GM23338 (cell line): ENCODE data around the gene SERPINE2.

Source experiments
- CREB1 ChIP-seq: fragments of 250-450 bp; sonication (Bioruptor Pico); IDR thresholded peaks from 2 replicates; pipeline ENCODE4 v1.5.0; 2020; ENCODE audit warnings: low read depth, mild to moderate bottlenecking, moderate library complexity
- CTCF ChIP-seq, 2 experiments: fragments of 200-600 bp in 1 of 2; sonication (generic) in 1 of 2; conservative IDR thresholded peaks; 2 replicates each; pipeline versions ENCODE4 v1.5.1 to v1.6.1; 2016 to 2017; ENCODE audit warnings: antibody characterized with exemption in 2 of 2, low read depth in 2 of 2, mild to moderate bottlenecking in 2 of 2, moderate library complexity in 1 of 2
- EZH2 ChIP-seq: fragments of 200-600 bp; sonication (generic); IDR thresholded peaks from one replicate; pipeline ENCODE4 v1.8.0; 2017; ENCODE audit warnings: antibody characterized with exemption, mild to moderate bottlenecking, low read depth; ENCODE audit not compliant: unreplicated experiment
- EZH2phosphoT487 ChIP-seq: fragments of 200-600 bp; sonication (generic); IDR thresholded peaks from one replicate; pipeline ENCODE4 v1.8.1; 2018; ENCODE audit warnings: antibody characterized with exemption; ENCODE audit not compliant: unreplicated experiment
- JUNB ChIP-seq: IDR thresholded peaks from one replicate; pipeline ENCODE4 v1.6.1; 2016; ENCODE audit warnings: antibody characterized with exemption; ENCODE audit not compliant: unreplicated experiment
- NANOG ChIP-seq: IDR thresholded peaks from 2 replicates; pipeline ENCODE4 v1.6.1; 2016; ENCODE audit warnings: antibody characterized with exemption, borderline replicate concordance
- POLR2AphosphoS5 ChIP-seq: IDR thresholded peaks from 2 replicates; pipeline ENCODE4 v1.6.1; 2016; ENCODE audit warnings: antibody characterized with exemption, low read depth
- STAT1 ChIP-seq: IDR thresholded peaks from one replicate; pipeline ENCODE4 v1.6.1; 2016; ENCODE audit warnings: antibody characterized with exemption; ENCODE audit not compliant: unreplicated experiment
- ZNF114 ChIP-seq: fragments of 250-450 bp; sonication (Bioruptor Pico); IDR thresholded peaks from 2 replicates; pipeline ENCODE4 v1.5.0; 2020; ENCODE audit warnings: mild to moderate bottlenecking, moderate library complexity
- ZNF331 ChIP-seq: fragments of 250-450 bp; sonication (Bioruptor Pico); IDR thresholded peaks from 2 replicates; pipeline ENCODE4 v1.5.0; 2020; ENCODE audit warnings: low read depth, mild to moderate bottlenecking, moderate library complexity
- ZNF462 ChIP-seq: fragments of 250-450 bp; sonication (Bioruptor Pico); IDR thresholded peaks from 2 replicates; pipeline ENCODE4 v1.5.0; 2020; ENCODE audit warnings: mild to moderate bottlenecking, moderate library complexity
- TF ChIP-seq, protein P1 (sequence below): IDR thresholded peaks from one replicate; pipeline ENCODE4 v1.6.1; 2018; ENCODE audit warnings: antibody characterized with exemption; ENCODE audit not compliant: unreplicated experiment
- TF ChIP-seq, protein P2 (sequence below): IDR thresholded peaks from 2 replicates; pipeline ENCODE4 v1.6.1; 2016; ENCODE audit warnings: antibody characterized with exemption

GRCh38 chr2:223979730-223980396, 59.2 kb downstream of the SERPINE2 start:
- TF ChIP-seq EZH2 = no peak
- no peak for TF ChIP-seq CTCF (conservative IDR thresholded peaks at IDR 0.05; ENCODE audit: low read depth in 2 of 2)
- TF ChIP-seq, protein P1, sequence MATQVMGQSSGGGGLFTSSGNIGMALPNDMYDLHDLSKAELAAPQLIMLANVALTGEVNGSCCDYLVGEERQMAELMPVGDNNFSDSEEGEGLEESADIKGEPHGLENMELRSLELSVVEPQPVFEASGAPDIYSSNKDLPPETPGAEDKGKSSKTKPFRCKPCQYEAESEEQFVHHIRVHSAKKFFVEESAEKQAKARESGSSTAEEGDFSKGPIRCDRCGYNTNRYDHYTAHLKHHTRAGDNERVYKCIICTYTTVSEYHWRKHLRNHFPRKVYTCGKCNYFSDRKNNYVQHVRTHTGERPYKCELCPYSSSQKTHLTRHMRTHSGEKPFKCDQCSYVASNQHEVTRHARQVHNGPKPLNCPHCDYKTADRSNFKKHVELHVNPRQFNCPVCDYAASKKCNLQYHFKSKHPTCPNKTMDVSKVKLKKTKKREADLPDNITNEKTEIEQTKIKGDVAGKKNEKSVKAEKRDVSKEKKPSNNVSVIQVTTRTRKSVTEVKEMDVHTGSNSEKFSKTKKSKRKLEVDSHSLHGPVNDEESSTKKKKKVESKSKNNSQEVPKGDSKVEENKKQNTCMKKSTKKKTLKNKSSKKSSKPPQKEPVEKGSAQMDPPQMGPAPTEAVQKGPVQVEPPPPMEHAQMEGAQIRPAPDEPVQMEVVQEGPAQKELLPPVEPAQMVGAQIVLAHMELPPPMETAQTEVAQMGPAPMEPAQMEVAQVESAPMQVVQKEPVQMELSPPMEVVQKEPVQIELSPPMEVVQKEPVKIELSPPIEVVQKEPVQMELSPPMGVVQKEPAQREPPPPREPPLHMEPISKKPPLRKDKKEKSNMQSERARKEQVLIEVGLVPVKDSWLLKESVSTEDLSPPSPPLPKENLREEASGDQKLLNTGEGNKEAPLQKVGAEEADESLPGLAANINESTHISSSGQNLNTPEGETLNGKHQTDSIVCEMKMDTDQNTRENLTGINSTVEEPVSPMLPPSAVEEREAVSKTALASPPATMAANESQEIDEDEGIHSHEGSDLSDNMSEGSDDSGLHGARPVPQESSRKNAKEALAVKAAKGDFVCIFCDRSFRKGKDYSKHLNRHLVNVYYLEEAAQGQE = no peak
- TF ChIP-seq POLR2AphosphoS5 = no peak
- TF ChIP-seq EZH2phosphoT487 = no peak
- no peak for TF ChIP-seq CREB1
- TF ChIP-seq JUNB = no peak
- no peak for TF ChIP-seq STAT1
- no peak for TF ChIP-seq ZNF462 (CRISPR knock-in tag)
- TF ChIP-seq, protein P2, sequence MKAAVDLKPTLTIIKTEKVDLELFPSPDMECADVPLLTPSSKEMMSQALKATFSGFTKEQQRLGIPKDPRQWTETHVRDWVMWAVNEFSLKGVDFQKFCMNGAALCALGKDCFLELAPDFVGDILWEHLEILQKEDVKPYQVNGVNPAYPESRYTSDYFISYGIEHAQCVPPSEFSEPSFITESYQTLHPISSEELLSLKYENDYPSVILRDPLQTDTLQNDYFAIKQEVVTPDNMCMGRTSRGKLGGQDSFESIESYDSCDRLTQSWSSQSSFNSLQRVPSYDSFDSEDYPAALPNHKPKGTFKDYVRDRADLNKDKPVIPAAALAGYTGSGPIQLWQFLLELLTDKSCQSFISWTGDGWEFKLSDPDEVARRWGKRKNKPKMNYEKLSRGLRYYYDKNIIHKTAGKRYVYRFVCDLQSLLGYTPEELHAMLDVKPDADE = no peak
- no peak for TF ChIP-seq ZNF331 (CRISPR knock-in tag)
- TF ChIP-seq NANOG = no peak
- no peak for TF ChIP-seq ZNF114 (CRISPR knock-in tag)
